Gastrocnemius medialis (tissue), 4 donors: ENCODE results near the gene CH25H.
"Not testable (repeated sequence)": the region's sequence is repeated elsewhere in the genome, so short reads cannot be mapped to it uniquely, and the experiment has no call there.

Experiments used
- POLR2A ChIP-seq, 2 donors: fragments of 450-650 bp; IDR thresholded peaks; one replicate each; pipeline ENCODE4 v1.6.1; 2017; ENCODE audit warnings: antibody characterized with exemption in 2 of 2, mild to moderate bottlenecking in 2 of 2, moderate library complexity in 2 of 2
- TF ChIP-seq, protein P1 (sequence below), 5 experiments: fragments of 450-650 bp in 3 of 5; fragments of 200-600 bp in 2 of 5; sonication (generic) in 2 of 5; IDR thresholded peaks in 4 of 5; conservative IDR thresholded peaks in 1 of 5; 1 replicate in 4 of 5; 2 replicates in 1 of 5; pipeline ENCODE4 v1.5.1; 2016 to 2019; ENCODE audit warnings: antibody characterized with exemption in 5 of 5, mild to moderate bottlenecking in 3 of 5, moderate library complexity in 3 of 5

DNA sequence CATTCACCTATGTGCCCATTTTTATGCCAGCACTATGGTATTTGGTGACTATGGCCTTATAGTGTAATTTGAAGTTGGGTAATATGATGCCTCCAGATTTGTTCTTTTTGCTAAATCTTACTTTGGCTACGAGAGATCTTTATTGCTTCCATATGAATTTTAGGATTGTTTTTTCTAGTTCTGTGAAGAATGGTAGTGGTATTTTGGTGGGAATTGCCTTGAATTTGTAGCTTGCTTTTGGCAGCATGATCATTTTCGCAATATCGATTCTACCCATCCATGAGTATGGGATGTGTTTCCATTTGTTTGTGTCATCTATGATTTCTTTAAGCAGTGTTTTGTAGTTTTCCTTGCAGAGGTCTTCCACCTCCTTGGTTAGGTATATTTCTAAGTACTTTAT, 15.8 kb downstream of the CH25H start:
- not testable (repeated sequence) for TF ChIP-seq POLR2A (IDR thresholded peaks at IDR 0.05)
- TF ChIP-seq, protein P1, sequence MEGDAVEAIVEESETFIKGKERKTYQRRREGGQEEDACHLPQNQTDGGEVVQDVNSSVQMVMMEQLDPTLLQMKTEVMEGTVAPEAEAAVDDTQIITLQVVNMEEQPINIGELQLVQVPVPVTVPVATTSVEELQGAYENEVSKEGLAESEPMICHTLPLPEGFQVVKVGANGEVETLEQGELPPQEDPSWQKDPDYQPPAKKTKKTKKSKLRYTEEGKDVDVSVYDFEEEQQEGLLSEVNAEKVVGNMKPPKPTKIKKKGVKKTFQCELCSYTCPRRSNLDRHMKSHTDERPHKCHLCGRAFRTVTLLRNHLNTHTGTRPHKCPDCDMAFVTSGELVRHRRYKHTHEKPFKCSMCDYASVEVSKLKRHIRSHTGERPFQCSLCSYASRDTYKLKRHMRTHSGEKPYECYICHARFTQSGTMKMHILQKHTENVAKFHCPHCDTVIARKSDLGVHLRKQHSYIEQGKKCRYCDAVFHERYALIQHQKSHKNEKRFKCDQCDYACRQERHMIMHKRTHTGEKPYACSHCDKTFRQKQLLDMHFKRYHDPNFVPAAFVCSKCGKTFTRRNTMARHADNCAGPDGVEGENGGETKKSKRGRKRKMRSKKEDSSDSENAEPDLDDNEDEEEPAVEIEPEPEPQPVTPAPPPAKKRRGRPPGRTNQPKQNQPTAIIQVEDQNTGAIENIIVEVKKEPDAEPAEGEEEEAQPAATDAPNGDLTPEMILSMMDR (IDR thresholded peaks at IDR 0.05 in 4 of 5, conservative IDR thresholded peaks at IDR 0.05 in 1 of 5) = not testable (repeated sequence)
